Loucy (cell line): ENCODE data around the gene MRPL2.
A peak's percentile ranks its signal among the peaks of the same experiment; 100 is the strongest.

Experiments
- H2AFZ ChIP-seq: fragments of 200-600 bp; sonication (generic); 2 replicates; pipeline ENCODE4 v1.6.0; 2016; ENCODE audit warnings: antibody characterized with exemption, mild to moderate bottlenecking, low read length, moderate library complexity
- H3F3A ChIP-seq: fragments of 200-600 bp; 2 replicates; pipeline ENCODE4 v1.6.0; 2016; ENCODE audit warnings: antibody characterized with exemption, low read depth, mild to moderate bottlenecking
- H3K27me3 ChIP-seq: fragments of 200-600 bp; sonication (generic); 2 replicates; pipeline ENCODE4 v1.6.1; 2014; ENCODE audit warnings: low read length, mild to moderate bottlenecking; ENCODE audit not compliant: insufficient read depth, poor library complexity, severe bottlenecking
- H3K36me3 ChIP-seq: fragments of 200-600 bp; sonication (generic); 2 replicates; pipeline ENCODE4 v1.6.1; 2016; ENCODE audit warnings: low read length; ENCODE audit not compliant: insufficient read depth
- H3K4me1 ChIP-seq: fragments of 200-600 bp; sonication (generic); 2 replicates; pipeline ENCODE4 v1.5.1; 2014; ENCODE audit warnings: low read length, mild to moderate bottlenecking; ENCODE audit not compliant: insufficient read depth, poor library complexity, severe bottlenecking
- H3K4me2 ChIP-seq: fragments of 200-600 bp; sonication (generic); 2 replicates; pipeline ENCODE4 v1.6.0; 2014; ENCODE audit warnings: antibody characterized with exemption, low read length, low read depth, mild to moderate bottlenecking; ENCODE audit not compliant: poor library complexity, severe bottlenecking
- H3K4me3 ChIP-seq: fragments of 200-600 bp; sonication (generic); 2 replicates; pipeline ENCODE4 v1.5.1; 2014; ENCODE audit warnings: low read length, mild to moderate bottlenecking, mixed read lengths; ENCODE audit not compliant: poor library complexity, severe bottlenecking
- H3K79me2 ChIP-seq: fragments of 200-600 bp; sonication (generic); 2 replicates; pipeline ENCODE4 v1.6.1; 2014; ENCODE audit warnings: low read length; ENCODE audit not compliant: insufficient read depth
- H3K9ac ChIP-seq: fragments of 200-600 bp; sonication (generic); 2 replicates; pipeline ENCODE4 v1.6.0; 2014; ENCODE audit warnings: mild to moderate bottlenecking, low read depth, low read length, moderate library complexity; ENCODE audit not compliant: poor library complexity, severe bottlenecking
- H3K9me2 ChIP-seq: fragments of 200-600 bp; sonication (generic); replicated peaks from 2 replicates; pipeline ENCODE4 v1.6.1; 2016; ENCODE audit warnings: low read depth, low read length, mixed read lengths
- H3K9me3 ChIP-seq: fragments of 200-600 bp; sonication (generic); 2 replicates; pipeline ENCODE4 v1.6.1; 2014; ENCODE audit warnings: mild to moderate bottlenecking, antibody characterized with exemption, low read length, low read depth; ENCODE audit not compliant: insufficient read depth
- H4K20me1 ChIP-seq: fragments of 200-600 bp; sonication (generic); 2 replicates; pipeline ENCODE4 v1.6.0; 2014; ENCODE audit warnings: antibody characterized with exemption, low read length, mild to moderate bottlenecking; ENCODE audit not compliant: insufficient read depth, poor library complexity, severe bottlenecking
- CTCF ChIP-seq: fragments of 200-600 bp; sonication (generic); conservative IDR thresholded peaks from 2 replicates; pipeline ENCODE4 v1.5.1; 2014; ENCODE audit warnings: mild to moderate bottlenecking, antibody characterized with exemption, low read length
- EZH2phosphoT487 ChIP-seq: fragments of 200-600 bp; IDR thresholded peaks from 2 replicates; pipeline ENCODE4 v1.6.1; 2018; ENCODE audit warnings: antibody characterized with exemption, mild to moderate bottlenecking, moderate library complexity, borderline replicate concordance

MRPL2 gene

GRCh38 chr6:43089467-43089866 lies 30.2 kb upstream of the MRPL2 start:
- TF ChIP-seq CTCF, result no peak
- no peak for TF ChIP-seq EZH2phosphoT487
- Histone ChIP-seq H3F3A (no peaks in the 10 kb centered on the region), H3K4me1 (peaks cover 29% of the 10 kb centered on the region), H3K9me2 (no peaks in the 10 kb centered on the region), H2AFZ (no peak overlapping the region), H3K4me3 (no peak overlapping the region), H3K9ac (no peak overlapping the region), H3K4me2 (no peak overlapping the region), H3K9me3 (no peaks in the 10 kb centered on the region), H3K79me2 (peaks cover 87% of the 10 kb centered on the region), H4K20me1 (peaks cover 17% of the 10 kb centered on the region), H3K27me3 (no peaks in the 10 kb centered on the region), H3K36me3 (no peaks in the 10 kb centered on the region)

GRCh38 chr6:43088654-43089056 lies 29.4 kb upstream of the MRPL2 start:
- no peak overlapping the region for H2AFZ ChIP-seq
- H3F3A ChIP-seq, result no peaks in the 10 kb centered on the region
- no peaks in the 10 kb centered on the region for H3K9me3 ChIP-seq
- peaks cover 17% of the 10 kb centered on the region for H4K20me1 ChIP-seq
- H3K9me2 ChIP-seq, result no peaks in the 10 kb centered on the region
- peaks cover 26% of the 10 kb centered on the region for H3K4me1 ChIP-seq
- H3K27me3 ChIP-seq, result no peaks in the 10 kb centered on the region
- H3K9ac ChIP-seq, result no peak overlapping the region
- H3K79me2 ChIP-seq, result peaks cover 85% of the 10 kb centered on the region
- H3K4me3 ChIP-seq, result no peak overlapping the region
- no peaks in the 10 kb centered on the region for H3K36me3 ChIP-seq
- no peak overlapping the region for H3K4me2 ChIP-seq
- TF ChIP-seq EZH2phosphoT487 (no peak), CTCF (no peak)

- Histone ChIP-seq H2AFZ (no peak overlapping the region), H3K27me3 (no peaks in the 10 kb centered on the region), H3K4me1 (peaks cover 24% of the 10 kb centered on the region), H3K9me3 (no peaks in the 10 kb centered on the region), H4K20me1 (peaks cover 11% of the 10 kb centered on the region), H3K9me2 (no peaks in the 10 kb centered on the region), H3K79me2 (peaks cover 90% of the 10 kb centered on the region), H3K36me3 (no peaks in the 10 kb centered on the region), H3F3A (no peaks in the 10 kb centered on the region), H3K4me2 (peak overlapping the region; percentile 40), H3K9ac (no peak overlapping the region), H3K4me3 (no peak overlapping the region)
- TF ChIP-seq CTCF (no peak), EZH2phosphoT487 (no peak)
Observed at GRCh38 chr6:43086022-43086658, 26.9 kb upstream of the MRPL2 start.
